Measurements from ENCODE around the gene PDZK1IP1. TPM values are rescaled to one million over a fixed set of nuclear protein-coding genes. Genes with fewer than 3 reads are reported as not detected.

Gene PDZK1IP1
- total and polyA plus RNA-seq, 2 of the 4 experiments (the other 2 are of a cell fraction) = not detected

DNA sequence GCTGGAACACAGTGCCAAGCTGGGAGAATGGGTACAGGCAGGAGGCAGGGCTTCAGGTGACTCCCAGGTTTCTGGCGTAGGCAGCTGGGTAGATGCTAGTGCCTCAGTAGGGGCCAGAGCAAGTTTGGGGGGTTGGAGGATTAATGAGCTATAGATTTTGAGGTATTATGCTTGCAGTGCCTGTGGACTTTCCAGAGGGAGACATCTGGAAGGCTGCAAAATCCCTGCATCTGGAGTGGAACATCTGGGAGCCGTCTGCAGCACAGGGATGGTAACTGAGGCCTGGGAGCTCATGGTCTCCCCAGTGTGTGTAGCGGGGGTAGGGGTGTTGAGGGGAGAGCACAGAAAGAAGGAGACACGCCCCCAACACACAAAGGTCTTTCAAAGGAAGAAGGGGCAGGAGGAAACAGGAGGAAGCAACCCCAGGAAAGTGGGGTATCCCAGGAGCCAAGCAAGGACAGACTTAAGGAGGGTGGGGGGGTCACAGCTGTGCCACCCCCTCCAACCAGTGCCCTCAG is 2.2 kb upstream of the PDZK1IP1 start:
- Histone ChIP-seq H3K9me1 (ENCODE audit: insufficient read depth, low read length) (no peaks in the 10 kb centered on the region), H4K20me1 (ENCODE audit: insufficient read depth, low read length) (no peaks in the 10 kb centered on the region; the same call in 1 of the 2 replicates), H2AFZ (replicated peaks; ENCODE audit: low read length, poor library complexity) (no peak overlapping the region), H3K23ac (ENCODE audit: low read depth, low read length) (no peak overlapping the region), H3K27me3 (ENCODE audit: control insufficient read depth, insufficient read depth, low read length) (peaks cover 8% of the 10 kb centered on the region), H2AK5ac (ENCODE audit: low read depth, low read length) (no peak overlapping the region), H3K27ac (ENCODE audit: insufficient read depth, low read length) (no peak overlapping the region), H2BK120ac (ENCODE audit: low read depth, low read length) (no peak overlapping the region), H4K91ac (ENCODE audit: insufficient read depth, low read depth, low read length) (no peak overlapping the region; the same call in 1 of the 2 replicates), H2BK15ac (ENCODE audit: low read depth, low read length) (no peak overlapping the region), H3K9me3 (ENCODE audit: control insufficient read depth, insufficient read depth, low read length) (no peaks in the 10 kb centered on the region), H3K36me3 (ENCODE audit: control insufficient read depth, insufficient read depth, low read length) (no peaks in the 10 kb centered on the region), H2AK9ac (replicated peaks; ENCODE audit: low read depth, low read length, poor library complexity) (no peak overlapping the region), H2BK20ac (ENCODE audit: low read depth, low read length) (no peak overlapping the region), H3K56ac (ENCODE audit: extremely low read depth, insufficient read depth, low read length) (no peak overlapping the region), H3K79me1 (ENCODE audit: low read depth in 1 of 2, low read length in 2 of 2) (no peaks in the 10 kb centered on the region), H2BK5ac (ENCODE audit: low read depth, low read length, poor library complexity, severe bottlenecking) (no peak overlapping the region), H3K4me2 (ENCODE audit: low read depth, low read length) (no peak overlapping the region), H3K14ac (replicated peaks; ENCODE audit: low read depth, low read length) (no peak overlapping the region), H4K5ac (ENCODE audit: low read depth, low read length) (no peak overlapping the region), H3K4me1 (ENCODE audit: control insufficient read depth, insufficient read depth, low read length) (peaks cover 2% of the 10 kb centered on the region; the same call in 1 of the 2 replicates), H4K8ac (ENCODE audit: low read depth in 2 of 2, low read length in 2 of 2) (no peak overlapping the region), H3K4me3 (ENCODE audit: insufficient read depth, low read depth, low read length) (no peak overlapping the region), H3K18ac (ENCODE audit: low read depth, low read length) (no peak overlapping the region), H3K4ac (ENCODE audit: low read depth, low read length) (no peak overlapping the region), H3K9ac (ENCODE audit: low read depth, low read length) (0 out of 2 replicates have a peak overlapping the region, but pooled peaks have one; percentile 15)
- in situ Hi-C loops (cut with MboI; ENCODE audit: low sequenced_read_pairs) (no loop called here), dilution Hi-C loops (cut with HindIII; ENCODE audit: low sequenced_read_pairs, unreplicated experiment) (no loop called here), intact Hi-C loops (cut with micrococcal nuclease) (loop anchor here (5.0 kb wide), 5 partner anchors 120 to 535 kb away; partner anchors contain the start of genes CMPK1 and STIL)
- CTCF ChIA-PET = interaction anchor here (1.2 to 4.3 kb wide), 5 partner anchors 13 to 534 kb away, joined by 3 to 23 read pairs (median 6); no protein-coding TSS in a partner anchor
- POLR2A ChIA-PET (ENCODE audit: unreplicated experiment) = interaction anchor here (0.6 kb wide), 1 partner anchor 11 kb away, joined by 4 read pairs; no protein-coding TSS in a partner anchor
- DNase-seq (no peak), ATAC-seq (ENCODE audit: low read depth) (no peak)
- no peak for TF ChIP-seq MAFK (IDR thresholded peaks at IDR 0.05; ENCODE audit: low read depth, low read length)
- no peak for TF ChIP-seq NFE2L2 (IDR thresholded peaks at IDR 0.05; ENCODE audit: low read depth, low read length)
- TF ChIP-seq FOS (IDR thresholded peaks at IDR 0.05; ENCODE audit: low read depth, low read length) = no peak
- TF ChIP-seq, protein P1, sequence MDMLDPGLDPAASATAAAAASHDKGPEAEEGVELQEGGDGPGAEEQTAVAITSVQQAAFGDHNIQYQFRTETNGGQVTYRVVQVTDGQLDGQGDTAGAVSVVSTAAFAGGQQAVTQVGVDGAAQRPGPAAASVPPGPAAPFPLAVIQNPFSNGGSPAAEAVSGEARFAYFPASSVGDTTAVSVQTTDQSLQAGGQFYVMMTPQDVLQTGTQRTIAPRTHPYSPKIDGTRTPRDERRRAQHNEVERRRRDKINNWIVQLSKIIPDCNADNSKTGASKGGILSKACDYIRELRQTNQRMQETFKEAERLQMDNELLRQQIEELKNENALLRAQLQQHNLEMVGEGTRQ (IDR thresholded peaks at IDR 0.05; ENCODE audit: low read depth, low read length) = no peak
- WGBS, 2 experiments (ENCODE audit: extremely low coverage in 2 of 2, insufficient read length in 1 of 2) = 67% methylated on average over 1 of the region's 4 CpGs; no CpG with 5 or more reads in 1 of the 2 experiments
- no TSS peak for BruUV-seq (replicated peaks)
